ENCODE data around the gene ACP3. TPM values are rescaled to one million over a fixed set of nuclear protein-coding genes. Genes with fewer than 3 reads are reported as not detected.

ACP3 gene
- total RNA-seq, 1 donor from 2014 or later = not detected

GRCh38 chr3:132332508-132332907 is 15.3 kb downstream of the ACP3 start:
- Mint-ChIP-seq H3K36me3 (ENCODE audit: low read depth, unreplicated experiment) (no peaks in the 10 kb centered on the region), H3K9me3 (ENCODE audit: unreplicated experiment) (no peaks in the 10 kb centered on the region), H3K4me3 (ENCODE audit: unreplicated experiment) (no peak overlapping the region), H3K4me1 (ENCODE audit: low read depth, unreplicated experiment) (no peaks in the 10 kb centered on the region), H3K27me3 (ENCODE audit: low read depth, unreplicated experiment) (peaks cover 2% of the 10 kb centered on the region), H3K27ac (ENCODE audit: unreplicated experiment) (peak overlapping the region; percentile 82)
- H3K4me2 ChIP-seq (ENCODE audit: low read length) = no peak overlapping the region
- TF ChIP-seq CTCF (IDR thresholded peaks at IDR 0.05; ENCODE audit: insufficient read depth, low read depth, low read length) (no peak), EZH2 (IDR thresholded peaks at IDR 0.05; ENCODE audit: insufficient read depth, low read length) (no peak)
- H3K9ac ChIP-seq (ENCODE audit: low read length) = no peak overlapping the region
- H3K79me2 ChIP-seq (ENCODE audit: insufficient read depth, low read length) = no peaks in the 10 kb centered on the region
- DNase-seq (ENCODE audit: low read depth) (no peak), FAIRE-seq (no peak)
- H3K9me3 ChIP-seq (ENCODE audit: insufficient read depth, low read depth, low read length) = no peaks in the 10 kb centered on the region
- no peaks in the 10 kb centered on the region for H3K4me1 ChIP-seq (ENCODE audit: insufficient read depth, low read length)
- H3K27me3 ChIP-seq (ENCODE audit: insufficient read depth, low read length) = no peaks in the 10 kb centered on the region
- H2AFZ ChIP-seq (ENCODE audit: low read depth, low read length) = no peak overlapping the region
- H3K4me3 ChIP-seq (ENCODE audit: insufficient read depth, low read depth, low read length) = no peak overlapping the region
- no peaks in the 10 kb centered on the region for H4K20me1 ChIP-seq (ENCODE audit: insufficient read depth, low read length)
- no peaks in the 10 kb centered on the region for H3K36me3 ChIP-seq (ENCODE audit: insufficient read depth, low read length)
- no peak overlapping the region for H3K27ac ChIP-seq (ENCODE audit: low read depth, low read length)

GRCh38 chr3:132341746-132342145 is 24.5 kb downstream of the ACP3 start:
- Mint-ChIP-seq H3K4me1 (ENCODE audit: low read depth, unreplicated experiment) (peaks cover 11% of the 10 kb centered on the region), H3K36me3 (ENCODE audit: low read depth, unreplicated experiment) (no peaks in the 10 kb centered on the region), H3K4me3 (ENCODE audit: unreplicated experiment) (no peak overlapping the region), H3K9me3 (ENCODE audit: unreplicated experiment) (no peaks in the 10 kb centered on the region), H3K27ac (ENCODE audit: unreplicated experiment) (no peak overlapping the region), H3K27me3 (ENCODE audit: low read depth, unreplicated experiment) (no peaks in the 10 kb centered on the region)
- no peaks in the 10 kb centered on the region for H3K9me3 ChIP-seq (ENCODE audit: insufficient read depth, low read depth, low read length)
- no peak for TF ChIP-seq EZH2 (IDR thresholded peaks at IDR 0.05; ENCODE audit: insufficient read depth, low read length)
- no peak for TF ChIP-seq CTCF (IDR thresholded peaks at IDR 0.05; ENCODE audit: insufficient read depth, low read depth, low read length)
- H2AFZ ChIP-seq (ENCODE audit: low read depth, low read length) = no peak overlapping the region
- no peaks in the 10 kb centered on the region for H3K79me2 ChIP-seq (ENCODE audit: insufficient read depth, low read length)
- H3K4me2 ChIP-seq (ENCODE audit: low read length) = no peak overlapping the region
- FAIRE-seq (no peak), DNase-seq (ENCODE audit: low read depth) (no peak)
- no peak overlapping the region for H3K9ac ChIP-seq (ENCODE audit: low read length)
- no peak overlapping the region for H3K4me3 ChIP-seq (ENCODE audit: insufficient read depth, low read depth, low read length)
- peaks cover 3% of the 10 kb centered on the region for H3K4me1 ChIP-seq (ENCODE audit: insufficient read depth, low read length)
- no peak overlapping the region for H3K27ac ChIP-seq (ENCODE audit: low read depth, low read length)
- no peaks in the 10 kb centered on the region for H4K20me1 ChIP-seq (ENCODE audit: insufficient read depth, low read length)
- no peaks in the 10 kb centered on the region for H3K27me3 ChIP-seq (ENCODE audit: insufficient read depth, low read length)
- H3K36me3 ChIP-seq (ENCODE audit: insufficient read depth, low read length) = no peaks in the 10 kb centered on the region

- Mint-ChIP-seq H3K9me3 (ENCODE audit: unreplicated experiment) (no peaks in the 10 kb centered on the region), H3K27me3 (ENCODE audit: low read depth, unreplicated experiment) (no peaks in the 10 kb centered on the region)
Observed at GRCh38 chr3:132342183-132342582, 25.0 kb downstream of the ACP3 start.

More at GRCh38 chr3:132342183-132342582, 25.0 kb downstream of the ACP3 start:
- no peaks in the 10 kb centered on the region for H3K27me3 ChIP-seq (ENCODE audit: insufficient read depth, low read length)
- H3K79me2 ChIP-seq (ENCODE audit: insufficient read depth, low read length) = no peaks in the 10 kb centered on the region
- H3K9me3 ChIP-seq (ENCODE audit: insufficient read depth, low read depth, low read length) = no peaks in the 10 kb centered on the region
- no peak overlapping the region for H3K9ac ChIP-seq (ENCODE audit: low read length)
- no peak for TF ChIP-seq CTCF (IDR thresholded peaks at IDR 0.05; ENCODE audit: insufficient read depth, low read depth, low read length)
- TF ChIP-seq EZH2 (IDR thresholded peaks at IDR 0.05; ENCODE audit: insufficient read depth, low read length) = no peak
- no peaks in the 10 kb centered on the region for H3K36me3 ChIP-seq (ENCODE audit: insufficient read depth, low read length)
- no peaks in the 10 kb centered on the region for H3K36me3 Mint-ChIP-seq (ENCODE audit: low read depth, unreplicated experiment)
- H2AFZ ChIP-seq (ENCODE audit: low read depth, low read length) = no peak overlapping the region
- FAIRE-seq = no peak
- H3K4me3 Mint-ChIP-seq (ENCODE audit: unreplicated experiment) = no peak overlapping the region
- no peaks in the 10 kb centered on the region for H4K20me1 ChIP-seq (ENCODE audit: insufficient read depth, low read length)
- no peak overlapping the region for H3K4me3 ChIP-seq (ENCODE audit: insufficient read depth, low read depth, low read length)
- H3K4me2 ChIP-seq (ENCODE audit: low read length) = no peak overlapping the region
- DNase-seq (ENCODE audit: low read depth) = no peak
- no peak overlapping the region for H3K27ac Mint-ChIP-seq (ENCODE audit: unreplicated experiment)
- no peak overlapping the region for H3K27ac ChIP-seq (ENCODE audit: low read depth, low read length)
- peaks cover 16% of the 10 kb centered on the region for H3K4me1 Mint-ChIP-seq (ENCODE audit: low read depth, unreplicated experiment)
- peaks cover 8% of the 10 kb centered on the region for H3K4me1 ChIP-seq (ENCODE audit: insufficient read depth, low read length)
